HG02870 (cell line): Measurements from ENCODE around the gene SGMS1.
"Not testable (repeated sequence)": the region's sequence is repeated elsewhere in the genome, so short reads cannot be mapped to it uniquely, and the experiment has no call there.

Experiments used
- ATAC-seq: cut with Tn5 transposase; IDR thresholded peaks from one replicate; pipeline ENCODE4 v1.9.1; 2021; ENCODE audit warnings: mild to moderate bottlenecking, moderate library complexity; ENCODE audit not compliant: unreplicated experiment

Gene SGMS1

DNA sequence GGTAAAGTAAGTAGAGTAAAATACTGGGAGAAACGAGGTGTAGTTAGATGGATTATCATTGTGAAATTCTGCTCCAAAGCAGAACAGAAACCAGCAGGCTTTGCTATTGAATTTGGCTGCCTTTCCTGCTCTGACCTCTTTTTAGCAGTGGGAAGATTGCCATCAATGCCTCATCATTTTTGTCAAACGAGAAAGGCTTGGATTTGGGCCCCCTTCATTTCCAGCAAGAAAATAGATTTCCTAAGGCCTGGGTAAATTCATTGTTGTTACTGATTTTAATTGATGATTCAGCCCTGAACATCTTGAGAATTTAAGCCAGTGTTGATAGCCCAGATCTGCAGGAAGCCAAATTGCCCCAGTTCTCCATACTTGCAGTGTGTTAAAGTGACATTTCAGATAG is 337.2 kb downstream of the SGMS1 start:
- no peak for ATAC-seq

DNA sequence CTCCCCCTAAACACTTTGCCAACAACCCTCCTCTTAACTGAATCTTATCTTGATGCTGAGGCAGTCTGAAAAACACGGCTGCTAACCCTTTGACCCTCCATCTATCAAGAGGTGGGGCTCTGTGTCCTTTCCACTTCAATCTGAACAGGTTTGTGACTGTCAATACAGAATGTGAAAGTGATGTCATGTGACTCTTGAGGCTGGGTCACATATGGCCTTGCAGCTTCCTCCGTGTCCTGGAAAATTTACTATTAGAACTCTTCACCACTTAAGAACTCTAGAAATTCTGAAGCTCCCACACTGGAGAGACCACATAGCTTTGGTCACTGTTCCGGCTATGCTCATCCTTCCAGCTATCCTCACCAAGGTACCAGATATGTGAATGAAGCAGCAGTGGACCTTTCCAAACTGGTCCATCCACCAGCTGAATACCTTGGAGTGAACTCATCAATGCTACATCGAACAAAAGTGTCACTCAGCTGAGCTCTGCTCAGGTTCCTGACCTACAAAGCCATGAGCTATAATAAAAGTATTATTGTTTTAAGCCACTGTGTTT is 341.7 kb downstream of the SGMS1 start:
- no peak for ATAC-seq

GRCh38 chr10:50281210-50281966 is 342.4 kb downstream of the SGMS1 start:
- no peak for ATAC-seq

DNA sequence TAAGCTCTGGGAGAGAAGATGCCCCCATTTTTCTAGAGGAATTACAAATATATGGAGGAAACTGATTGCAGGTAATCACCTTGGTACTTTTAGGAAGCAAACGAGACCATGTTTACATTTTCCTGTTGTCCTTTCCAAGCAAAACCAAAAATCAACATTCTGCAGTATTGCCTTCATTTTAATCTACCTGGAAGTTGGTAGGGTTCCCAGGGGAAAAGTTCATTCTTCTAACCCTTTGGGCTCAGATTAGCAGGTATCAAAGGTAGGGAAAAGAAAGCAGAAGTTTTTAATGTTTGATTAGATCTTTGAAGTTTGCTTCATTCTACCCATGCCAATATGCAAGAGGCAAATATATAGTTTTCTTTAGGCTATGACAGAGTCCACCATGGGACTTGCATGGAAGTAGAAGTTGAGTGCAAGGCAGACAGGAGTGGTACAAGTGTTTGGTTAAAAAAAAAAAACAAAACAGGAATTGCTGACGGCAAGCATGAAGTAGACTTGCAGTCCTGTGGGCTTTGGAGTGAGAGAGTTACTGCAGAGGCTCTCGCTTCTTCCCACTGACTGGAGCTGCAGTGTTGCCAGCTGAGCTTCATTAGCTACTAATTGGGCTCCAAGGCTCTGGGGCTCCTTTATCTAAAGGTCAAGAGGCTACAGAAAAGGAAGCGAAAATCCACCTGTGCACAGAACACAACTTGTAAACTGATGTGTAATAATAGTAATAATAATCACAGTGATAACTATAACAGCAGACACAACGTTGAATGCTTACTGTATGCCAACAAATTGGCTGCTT is 343.5 kb downstream of the SGMS1 start:
- no peak for ATAC-seq

DNA sequence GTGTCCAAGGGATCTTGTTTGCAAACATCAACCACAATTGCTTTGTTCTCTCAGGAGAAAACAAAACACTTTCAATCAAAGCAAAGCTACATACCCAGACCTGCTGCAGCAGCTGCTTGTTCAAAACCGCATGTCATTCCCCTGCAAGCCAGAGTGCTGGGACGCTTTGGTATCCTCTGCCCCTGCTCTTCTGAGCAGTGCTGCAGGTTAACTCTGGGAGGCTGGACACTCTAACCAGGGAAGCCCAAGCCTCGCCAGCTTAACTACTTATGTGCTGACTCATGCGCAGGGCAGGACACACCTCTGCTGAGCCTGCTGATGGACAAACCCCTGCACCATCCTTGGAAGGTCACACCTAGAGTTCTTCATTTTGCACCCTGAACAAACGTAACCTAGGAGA is 344.3 kb downstream of the SGMS1 start:
- ATAC-seq: no peak

DNA sequence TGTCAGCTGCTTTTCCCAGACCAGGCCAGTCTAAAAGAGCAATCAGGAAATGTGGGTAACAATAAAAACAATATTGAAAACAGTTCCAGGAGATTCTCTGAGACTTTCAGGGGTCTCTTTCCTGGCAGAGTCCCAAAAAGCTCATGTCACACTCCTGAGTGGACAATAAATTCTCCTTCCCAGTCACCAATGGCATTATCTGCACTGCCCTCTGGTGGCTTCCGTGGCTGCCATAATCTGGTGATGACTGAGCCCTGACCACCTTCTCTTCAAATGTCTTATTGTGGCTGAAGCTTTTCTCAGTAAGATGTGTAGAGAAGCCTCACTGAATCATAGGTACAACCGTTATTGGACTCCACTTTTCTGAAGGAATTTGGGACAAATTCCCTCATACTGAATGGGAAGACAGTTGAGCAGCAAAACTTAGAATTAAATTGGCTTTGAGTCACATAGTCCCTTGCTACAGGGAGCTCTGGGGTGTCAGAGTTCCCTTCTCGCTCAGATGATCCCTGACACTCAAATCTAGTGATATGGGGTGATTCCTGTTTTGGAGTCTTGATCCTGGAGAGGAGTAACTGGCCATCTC is 348.0 kb downstream of the SGMS1 start:
- peak; percentile 75 for ATAC-seq

DNA sequence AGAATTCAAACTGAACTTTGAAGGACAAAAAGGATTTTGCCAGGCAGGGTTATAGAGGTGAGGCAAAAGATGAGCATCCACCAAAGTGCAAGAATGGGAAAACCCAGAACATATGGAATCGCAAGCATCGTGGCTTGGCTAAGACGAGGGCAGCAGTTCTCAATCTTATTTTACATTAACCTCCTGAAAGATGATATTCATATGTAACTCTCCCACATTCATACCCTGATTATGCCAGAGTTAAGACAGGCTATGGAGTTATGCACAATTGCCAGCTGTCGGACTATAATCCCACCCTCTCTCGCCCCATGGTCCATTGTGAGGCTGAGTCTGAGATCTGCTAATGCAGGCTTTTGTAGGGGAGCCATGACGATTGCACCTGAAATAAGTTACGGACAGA is 351.2 kb downstream of the SGMS1 start:
- ATAC-seq: no peak

- no peak for ATAC-seq
Measured at GRCh38 chr10:50271564-50272250, 352.0 kb downstream of the SGMS1 start.

GRCh38 chr10:50267877-50268276 is 355.9 kb downstream of the SGMS1 start:
- not testable (repeated sequence) for ATAC-seq

DNA sequence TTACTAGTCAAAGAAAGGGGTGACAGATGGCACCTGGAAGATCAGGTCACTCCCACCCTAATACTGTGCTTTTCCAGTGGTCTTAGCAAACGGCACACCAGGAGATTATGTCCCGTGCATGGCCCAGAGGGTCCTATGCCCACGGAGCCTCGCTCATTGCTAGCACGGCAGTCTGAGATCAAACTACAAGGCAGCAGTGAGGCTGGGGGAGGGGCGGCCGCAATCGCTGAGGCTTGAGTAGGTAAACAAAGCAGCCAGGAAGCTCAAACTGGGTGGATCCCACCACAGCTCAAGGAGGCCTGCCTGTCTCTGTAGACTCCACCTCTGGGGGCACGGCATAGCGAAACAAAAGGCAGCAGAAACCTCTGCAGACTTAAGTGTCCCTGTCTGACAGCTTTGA is 361.1 kb downstream of the SGMS1 start:
- not testable (repeated sequence) for ATAC-seq

GRCh38 chr10:50260791-50261281 is 362.9 kb downstream of the SGMS1 start:
- peak; percentile 98 for ATAC-seq
